GM21717 (cell line): ENCODE results near the gene STARD13.

Experiments used
- ATAC-seq: cut with Tn5 transposase; IDR thresholded peaks from one replicate; pipeline ENCODE4 v1.9.1; 2021; ENCODE audit warnings: mild to moderate bottlenecking, moderate library complexity; ENCODE audit not compliant: unreplicated experiment

STARD13 gene

GRCh38 chr13:33069365-33069764 lies 216.2 kb downstream of the STARD13 start:
- no peak for ATAC-seq

GRCh38 chr13:33066329-33066728 lies 219.2 kb downstream of the STARD13 start:
- no peak for ATAC-seq

- no peak for ATAC-seq
Measured at GRCh38 chr13:33060815-33061214, 224.7 kb downstream of the STARD13 start.

GRCh38 chr13:33058776-33059327 lies 226.7 kb downstream of the STARD13 start:
- ATAC-seq: no peak

- ATAC-seq: no peak
Measured at GRCh38 chr13:33057019-33057780, 228.4 kb downstream of the STARD13 start.

GRCh38 chr13:33053397-33054066 lies 232.0 kb downstream of the STARD13 start:
- ATAC-seq: no peak
